ENCODE results near the gene LRP5. TPM values are rescaled to one million over a fixed set of nuclear protein-coding genes. Genes with fewer than 3 reads are reported as not detected.

LRP5 gene
- 10 to 100 TPM; 10.5 to 15.3 TPM for total RNA-seq

DNA sequence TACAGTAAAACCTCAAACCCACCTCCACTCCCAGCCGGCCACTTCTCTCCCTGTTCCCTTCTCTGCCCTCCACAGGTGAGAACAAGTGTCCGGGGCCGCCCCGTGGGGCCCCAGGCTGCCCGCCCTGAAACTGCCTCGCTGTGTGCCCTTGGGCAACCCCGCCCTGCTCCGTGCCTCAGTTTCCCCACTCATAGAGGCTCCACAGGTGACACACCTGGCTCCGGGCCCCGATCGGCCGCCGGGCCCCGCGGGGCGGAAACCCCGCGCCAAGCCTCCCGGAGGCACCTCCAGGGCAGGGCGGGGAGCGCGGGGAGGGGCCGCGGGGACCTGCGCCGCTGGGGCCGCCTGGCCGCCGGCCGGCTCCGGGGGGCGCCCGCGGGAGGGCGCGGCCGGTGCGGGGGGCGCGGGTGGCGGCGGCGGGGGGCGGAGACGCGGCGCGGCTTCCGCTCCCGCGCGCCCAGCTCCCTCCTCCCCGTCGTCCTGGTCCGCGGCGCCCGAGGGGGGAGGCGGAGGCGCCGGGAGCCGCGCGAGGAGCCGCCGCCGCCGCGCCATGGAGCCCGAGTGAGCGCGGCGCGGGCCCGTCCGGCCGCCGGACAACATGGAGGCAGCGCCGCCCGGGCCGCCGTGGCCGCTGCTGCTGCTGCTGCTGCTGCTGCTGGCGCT, at the start of gene LRP5:
TSS of gene LRP5 (plus strand) at position 475 of the 663 bp plus-strand sequence. CDS start at position 599, 124 bp downstream.
- H3K36me3 Mint-ChIP-seq (ENCODE audit: low read depth) = no peaks in the 10 kb centered on the region
- POLR2A ChIA-PET = no interaction called here
- H3K4me1 Mint-ChIP-seq (ENCODE audit: low read depth) = peaks cover 13% of the 10 kb centered on the region
- H3K27me3 Mint-ChIP-seq = peaks cover 2% of the 10 kb centered on the region
- H3K9me3 Mint-ChIP-seq = no peaks in the 10 kb centered on the region
- ATAC-seq (peak; percentile 56), DNase-seq (peak; percentile 27)
- CTCF ChIA-PET = no interaction called here
- H3K27ac Mint-ChIP-seq = peak within 1 kb of the TSS; percentile 72
- peak within 1 kb of the TSS; percentile 92 for H3K4me3 Mint-ChIP-seq
- TF ChIP-seq, protein P1, sequence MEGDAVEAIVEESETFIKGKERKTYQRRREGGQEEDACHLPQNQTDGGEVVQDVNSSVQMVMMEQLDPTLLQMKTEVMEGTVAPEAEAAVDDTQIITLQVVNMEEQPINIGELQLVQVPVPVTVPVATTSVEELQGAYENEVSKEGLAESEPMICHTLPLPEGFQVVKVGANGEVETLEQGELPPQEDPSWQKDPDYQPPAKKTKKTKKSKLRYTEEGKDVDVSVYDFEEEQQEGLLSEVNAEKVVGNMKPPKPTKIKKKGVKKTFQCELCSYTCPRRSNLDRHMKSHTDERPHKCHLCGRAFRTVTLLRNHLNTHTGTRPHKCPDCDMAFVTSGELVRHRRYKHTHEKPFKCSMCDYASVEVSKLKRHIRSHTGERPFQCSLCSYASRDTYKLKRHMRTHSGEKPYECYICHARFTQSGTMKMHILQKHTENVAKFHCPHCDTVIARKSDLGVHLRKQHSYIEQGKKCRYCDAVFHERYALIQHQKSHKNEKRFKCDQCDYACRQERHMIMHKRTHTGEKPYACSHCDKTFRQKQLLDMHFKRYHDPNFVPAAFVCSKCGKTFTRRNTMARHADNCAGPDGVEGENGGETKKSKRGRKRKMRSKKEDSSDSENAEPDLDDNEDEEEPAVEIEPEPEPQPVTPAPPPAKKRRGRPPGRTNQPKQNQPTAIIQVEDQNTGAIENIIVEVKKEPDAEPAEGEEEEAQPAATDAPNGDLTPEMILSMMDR (IDR thresholded peaks at IDR 0.05) = no peak
- intact Hi-C loops (cut with micrococcal nuclease) = loop anchor here (10.0 kb wide), 1 partner anchor 73 kb away; no protein-coding TSS in a partner anchor

DNA sequence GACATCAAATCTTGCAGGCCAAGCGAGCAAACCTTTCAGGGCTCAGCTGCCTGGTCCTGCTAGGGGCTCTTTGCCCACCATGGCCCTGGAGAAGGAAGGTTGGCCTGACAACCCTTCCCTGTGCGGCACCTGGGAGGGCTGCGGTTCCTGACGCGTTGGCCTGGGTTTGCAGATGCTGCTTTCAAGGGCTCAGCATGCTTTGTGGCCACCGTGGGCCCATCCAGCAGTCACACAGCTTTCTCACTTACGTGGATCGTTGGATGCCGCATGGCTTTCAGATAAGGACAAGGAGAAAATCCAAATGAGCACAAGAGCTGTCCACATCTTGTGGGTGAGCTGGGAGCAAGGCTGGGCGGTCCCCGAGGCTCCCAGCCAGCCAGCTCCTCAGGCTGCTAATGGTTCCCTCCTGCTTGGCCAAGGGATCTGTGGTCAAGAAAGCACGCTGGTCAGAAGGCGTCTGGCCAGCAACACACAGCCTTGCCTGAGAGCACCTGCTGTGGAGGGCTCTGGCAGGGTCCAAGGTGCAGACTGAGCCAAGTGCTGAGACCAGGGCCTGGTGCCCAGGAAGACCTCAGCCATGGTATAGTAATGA, 48.9 kb upstream of the LRP5 start:
- TF ChIP-seq, protein P1 (IDR thresholded peaks at IDR 0.05) = no peak
- intact Hi-C loops (cut with micrococcal nuclease) = no loop called here
- ChIA-PET CTCF (no interaction called here), POLR2A (no interaction called here)
- Mint-ChIP-seq H3K27ac (no peak overlapping the region), H3K27me3 (no peaks in the 10 kb centered on the region), H3K4me3 (no peak overlapping the region), H3K4me1 (ENCODE audit: low read depth) (peaks cover under 1% of the 10 kb centered on the region), H3K9me3 (no peaks in the 10 kb centered on the region), H3K36me3 (ENCODE audit: low read depth) (peaks cover 33% of the 10 kb centered on the region)
- ATAC-seq = no peak
- DNase-seq = no peak

DNA sequence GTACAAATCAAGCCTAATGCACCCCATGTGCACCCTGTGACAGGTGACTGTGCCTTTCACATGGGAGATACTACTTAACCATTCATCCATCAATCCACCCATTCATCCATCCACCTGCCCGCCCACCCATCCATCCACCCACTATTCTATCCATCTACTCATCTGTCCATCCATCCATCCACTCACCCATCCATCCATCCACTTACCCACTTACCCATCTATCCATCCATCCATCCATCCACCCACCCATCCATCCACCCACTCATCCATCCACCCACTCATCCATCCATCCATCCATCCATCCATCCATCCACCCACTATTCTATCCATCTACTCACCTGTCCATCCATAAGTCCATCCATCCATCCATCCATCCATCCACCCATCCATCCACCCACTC, 48.1 kb upstream of the LRP5 start:
- DNase-seq = no peak
- H3K4me1 Mint-ChIP-seq (ENCODE audit: low read depth) = peaks cover 4% of the 10 kb centered on the region
- H3K27me3 Mint-ChIP-seq = no peaks in the 10 kb centered on the region
- POLR2A ChIA-PET = no interaction called here
- H3K27ac Mint-ChIP-seq = no peak overlapping the region
- H3K4me3 Mint-ChIP-seq = no peak overlapping the region
- intact Hi-C loops (cut with micrococcal nuclease) = no loop called here
- CTCF ChIA-PET = interaction anchor here (3.2 kb wide), 1 partner anchor 33 kb away, joined by 14 read pairs; no protein-coding TSS in a partner anchor
- no peaks in the 10 kb centered on the region for H3K9me3 Mint-ChIP-seq
- H3K36me3 Mint-ChIP-seq (ENCODE audit: low read depth) = peaks cover 36% of the 10 kb centered on the region
- ATAC-seq = no peak
- TF ChIP-seq, protein P1 (IDR thresholded peaks at IDR 0.05) = no peak

DNA sequence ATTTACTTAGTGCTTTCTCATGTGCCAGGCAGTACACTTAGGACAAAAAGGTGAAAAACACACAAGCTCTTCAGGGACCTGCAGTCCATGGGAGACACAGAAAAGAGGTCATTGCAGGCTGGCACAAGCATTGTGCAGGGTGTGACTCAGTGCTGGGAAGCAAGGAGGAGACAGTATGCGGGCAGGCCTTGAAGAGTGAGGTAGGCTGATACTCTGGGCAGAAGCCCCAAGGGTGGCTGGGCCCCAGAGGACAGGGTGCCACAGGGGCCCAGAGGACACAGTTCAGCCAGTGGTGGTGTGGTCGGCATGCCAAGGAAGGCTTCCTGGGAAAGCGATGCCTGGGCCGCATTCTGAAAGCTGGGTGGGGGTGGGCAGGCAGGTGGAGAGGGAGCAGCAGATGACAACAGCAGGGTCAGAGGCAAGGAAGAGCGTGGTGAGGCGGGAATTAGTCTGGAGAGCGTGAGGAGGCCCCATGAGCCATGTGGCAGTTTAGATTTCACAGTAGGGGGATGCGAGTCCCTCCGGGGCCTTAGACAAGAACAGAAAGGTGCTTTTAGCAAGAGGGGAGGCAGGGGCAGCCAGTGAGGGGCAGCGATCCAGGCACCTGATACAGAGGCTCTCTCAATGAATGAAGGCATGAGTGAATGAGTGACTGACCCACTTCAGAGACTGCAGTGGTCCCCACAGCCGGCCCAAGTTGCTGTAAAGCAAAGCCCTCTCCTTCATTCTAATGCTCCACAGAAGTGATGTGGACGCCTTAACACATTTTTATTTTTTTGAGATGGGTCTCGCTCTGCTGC, 47.5 kb upstream of the LRP5 start:
- POLR2A ChIA-PET = no interaction called here
- intact Hi-C loops (cut with micrococcal nuclease) = no loop called here

More for the DNA sequence above, 47.5 kb upstream of the LRP5 start:
- CTCF ChIA-PET = interaction anchor here (1.8 to 3.2 kb wide), 2 partner anchors 8 to 33 kb away, joined by 11 to 14 read pairs; no protein-coding TSS in a partner anchor
- H3K27ac Mint-ChIP-seq = no peak overlapping the region
- peaks cover 10% of the 10 kb centered on the region for H3K4me1 Mint-ChIP-seq (ENCODE audit: low read depth)
- peaks cover 38% of the 10 kb centered on the region for H3K36me3 Mint-ChIP-seq (ENCODE audit: low read depth)
- TF ChIP-seq, protein P1 (IDR thresholded peaks at IDR 0.05) = no peak
- ATAC-seq = no peak
- H3K27me3 Mint-ChIP-seq = no peaks in the 10 kb centered on the region
- H3K9me3 Mint-ChIP-seq = no peaks in the 10 kb centered on the region
- no peak overlapping the region for H3K4me3 Mint-ChIP-seq
- no peak for DNase-seq
